Activated naive CD4-positive, alpha-beta T cell treated with anti-CD3 and anti-CD28 coated beads, Interleukin-2, amount 50 U/mL, for 16 hours (primary cell): ENCODE data around the gene ADORA2A.

Experiments
- DNase-seq: peaks from one replicate; pipeline ENCODE4 v3.0.0-alpha.2; 2020

The ADORA2A gene

DNA sequence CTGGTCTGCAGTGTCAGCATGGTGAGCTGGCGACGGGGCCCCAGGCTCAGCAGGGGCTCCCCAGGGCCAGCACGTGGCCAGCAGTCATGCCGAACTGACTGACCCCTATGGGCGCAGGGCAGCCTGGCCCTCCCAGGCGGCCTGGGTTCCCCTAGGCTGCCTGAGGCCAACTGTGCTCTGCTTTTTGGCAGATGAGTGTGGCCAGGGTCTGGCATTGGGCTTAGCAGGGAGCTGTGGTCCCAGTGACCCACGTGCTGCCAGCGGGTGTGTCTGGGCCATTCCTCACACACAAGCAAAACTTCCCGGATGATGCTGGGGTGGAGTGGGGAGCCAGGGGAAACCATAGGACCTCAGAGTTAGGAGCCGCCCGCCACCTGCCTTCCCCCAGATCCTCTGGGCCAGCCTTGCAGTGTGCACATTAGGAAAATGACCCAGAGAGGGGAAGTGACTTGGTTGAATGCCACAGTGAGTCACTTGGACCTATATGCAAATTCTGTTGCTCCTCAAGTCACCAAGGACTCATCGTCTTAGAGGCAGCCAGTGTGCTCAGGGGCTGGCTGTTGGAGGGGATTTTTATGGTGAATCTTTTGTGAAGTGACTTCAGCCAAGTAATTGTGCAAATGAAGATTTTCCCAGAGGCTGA, 6.5 kb downstream of the ADORA2A start:
- DNase-seq = no peak

GRCh38 chr22:24434471-24435322, 7.3 kb downstream of the ADORA2A start:
- peak; percentile 59 for DNase-seq

DNA sequence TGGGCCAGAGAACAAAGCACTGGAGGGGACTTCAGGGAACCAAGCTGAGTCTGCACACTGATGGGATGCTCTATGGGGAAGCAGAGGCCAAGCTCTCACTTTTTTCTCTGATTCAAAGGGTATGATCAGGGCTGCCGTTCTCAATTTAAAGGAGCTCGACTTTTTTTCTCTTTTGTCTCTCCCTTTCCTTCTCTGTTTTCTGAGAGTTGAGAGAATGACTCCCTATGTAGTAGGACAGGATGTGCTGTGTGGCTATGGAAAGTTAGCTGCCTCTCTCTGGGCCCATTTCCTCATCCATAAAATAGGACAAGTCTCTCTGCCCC, 7.9 kb downstream of the ADORA2A start:
- no peak for DNase-seq

DNA sequence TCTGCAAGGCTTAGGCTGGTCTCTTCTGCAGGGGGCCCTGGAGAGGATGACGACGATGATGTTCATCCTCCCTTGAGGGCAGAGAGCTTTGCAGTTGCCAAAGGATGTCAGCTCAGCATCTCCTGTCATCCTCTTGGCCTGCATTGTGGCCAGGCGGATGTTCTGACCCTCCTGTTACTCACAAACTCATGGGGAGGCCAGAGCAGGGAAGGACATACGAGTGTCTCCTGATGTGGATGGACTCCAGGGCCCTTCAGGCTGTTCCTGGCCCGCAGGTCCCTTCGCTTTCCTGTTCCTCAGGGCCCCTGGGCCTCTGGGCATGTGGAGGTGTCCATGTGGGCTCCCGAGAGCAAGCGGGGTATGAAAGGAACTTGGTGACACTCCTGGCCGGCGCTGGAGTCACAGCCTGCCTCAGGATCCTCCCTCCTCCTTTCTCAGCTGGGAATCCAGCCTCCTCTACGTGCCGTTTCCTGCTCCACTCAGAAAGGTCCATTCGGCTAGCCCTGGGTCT, 8.5 kb downstream of the ADORA2A start:
- no peak for DNase-seq

GRCh38 chr22:24436553-24436952, 9.2 kb downstream of the ADORA2A start:
- no peak for DNase-seq

- no peak for DNase-seq
Measured at GRCh38 chr22:24437091-24437490, 9.7 kb downstream of the ADORA2A start.

DNA sequence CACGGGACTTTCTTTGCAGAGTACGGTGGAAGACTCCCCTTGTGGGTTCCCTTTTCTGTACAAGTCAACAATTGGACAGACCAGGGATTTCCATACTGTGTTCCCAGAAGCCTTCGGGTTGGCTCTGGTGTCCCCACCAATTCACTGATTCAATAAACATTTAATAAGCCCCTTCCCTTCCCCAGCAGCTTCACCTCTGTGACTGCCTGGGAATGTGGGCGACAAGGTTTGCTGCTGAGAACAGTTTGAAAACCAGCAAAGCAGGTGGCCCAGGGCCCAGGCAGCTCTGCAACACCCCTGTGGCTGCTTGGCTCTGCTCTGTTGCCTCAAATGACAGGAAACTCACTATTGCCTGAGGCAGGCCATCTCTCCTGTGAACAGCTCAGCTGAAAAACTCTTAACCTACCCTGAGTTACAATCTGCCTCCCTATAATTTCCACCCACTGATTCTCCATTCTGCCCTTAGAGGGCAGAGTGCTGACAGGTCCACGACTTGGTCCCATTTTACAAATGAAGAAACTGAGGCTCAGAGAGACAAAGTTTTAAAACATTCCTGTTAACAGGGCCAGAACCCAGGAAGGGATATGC, 10.4 kb downstream of the ADORA2A start:
- no peak for DNase-seq

- no peak for DNase-seq
Measured at GRCh38 chr22:24440270-24440717, 12.9 kb downstream of the ADORA2A start.

- no peak for DNase-seq
Measured at GRCh38 chr22:24440718-24441405, 13.5 kb downstream of the ADORA2A start.

GRCh38 chr22:24441406-24442351, 14.3 kb downstream of the ADORA2A start:
- no peak for DNase-seq

DNA sequence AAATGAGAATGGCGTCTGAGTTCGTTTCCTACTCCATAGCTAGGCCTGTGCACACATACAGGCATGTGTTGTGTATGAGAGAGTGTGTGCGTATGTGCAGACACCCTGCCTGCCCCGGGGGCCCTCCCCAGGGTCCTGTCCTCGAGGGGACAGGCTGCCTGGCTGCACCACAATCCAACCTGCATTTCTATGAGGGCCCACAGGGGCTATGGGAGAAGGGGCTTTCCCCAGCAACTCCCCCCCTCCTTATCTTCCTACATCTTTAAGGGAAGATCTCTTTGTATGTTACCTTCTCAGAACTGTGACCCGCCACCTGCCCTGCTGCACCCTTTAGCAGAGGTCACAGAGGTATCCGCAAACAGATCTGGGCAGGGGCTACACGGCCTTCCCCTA, 14.9 kb downstream of the ADORA2A start:
- DNase-seq = no peak

DNA sequence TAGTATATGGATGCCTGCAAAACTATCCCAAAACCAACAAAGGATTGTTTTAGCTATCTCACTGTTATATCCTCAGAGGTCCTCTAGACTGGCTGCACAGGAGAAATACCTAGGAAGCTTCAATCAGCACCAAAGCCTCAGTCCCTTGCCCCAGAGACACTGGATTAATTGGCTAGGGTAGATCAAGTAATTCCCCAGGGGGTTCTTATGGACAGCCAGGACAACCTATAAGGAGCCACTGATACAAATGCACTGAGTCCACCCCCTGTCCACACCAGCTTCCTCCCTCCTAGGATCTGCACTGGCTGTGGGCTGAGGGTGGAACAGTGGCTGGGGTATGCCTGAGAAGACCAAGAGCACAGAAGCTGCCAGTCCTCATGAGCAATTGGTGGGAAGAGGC, 16.3 kb downstream of the ADORA2A start:
- DNase-seq = no peak

DNA sequence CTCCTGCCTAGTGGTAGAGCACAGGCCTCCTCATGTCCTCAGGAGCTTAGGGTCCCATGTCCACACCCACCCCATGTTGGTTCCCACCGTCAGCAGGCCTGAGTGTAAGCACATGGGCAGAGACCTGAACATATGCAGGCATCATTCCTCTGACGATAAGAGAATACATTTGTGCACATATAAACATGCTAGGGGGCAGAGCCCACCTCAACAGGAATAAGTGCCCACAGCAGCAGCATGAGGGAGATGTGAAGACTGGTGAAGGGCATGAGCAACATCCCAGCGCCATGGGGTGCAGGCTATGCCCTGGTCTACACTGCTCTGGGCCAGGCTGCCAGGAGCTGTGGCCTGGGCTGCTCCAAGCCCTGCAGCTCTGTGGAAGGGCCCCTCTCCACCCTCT, 16.9 kb downstream of the ADORA2A start:
- DNase-seq = no peak

DNA sequence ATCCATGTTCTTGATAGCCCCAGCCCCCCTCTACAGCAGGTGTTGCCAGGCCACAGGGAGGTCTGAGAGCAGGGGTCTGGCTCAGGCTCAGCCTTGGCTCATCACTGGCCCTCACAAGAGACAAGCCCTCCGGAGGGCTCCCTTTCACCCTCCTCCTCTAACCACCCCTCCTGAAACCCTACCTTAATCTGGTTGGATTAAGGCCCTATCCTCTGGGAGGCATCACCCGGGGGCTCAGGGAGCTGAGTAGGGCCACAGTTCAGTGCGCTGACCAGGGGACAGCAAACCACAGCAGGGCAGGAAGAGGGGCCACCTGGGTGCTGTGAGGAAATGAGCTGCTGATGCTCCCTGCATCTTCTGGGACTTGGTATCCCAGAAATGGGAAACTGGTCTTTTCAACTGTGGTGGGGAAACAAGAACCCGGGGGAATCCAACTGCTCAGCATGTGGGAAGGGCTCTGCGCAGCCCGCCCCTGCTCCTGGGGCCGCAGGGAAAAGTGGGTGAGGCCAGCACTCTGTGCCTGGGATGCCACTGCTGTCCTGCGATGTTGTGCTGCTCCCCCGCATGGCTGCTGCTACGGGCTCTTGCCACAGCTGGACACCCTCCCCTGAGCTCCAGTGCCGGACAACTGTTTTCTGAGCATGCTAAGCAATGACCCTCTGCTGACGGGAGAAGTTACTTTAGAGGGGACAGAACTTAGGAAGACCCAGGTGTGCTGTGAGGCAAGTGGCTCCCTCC, 17.5 kb downstream of the ADORA2A start:
- no peak for DNase-seq

- DNase-seq = no peak
Measured at GRCh38 chr22:24445481-24446259, 18.3 kb downstream of the ADORA2A start.

GRCh38 chr22:24446260-24446611, 18.8 kb downstream of the ADORA2A start:
- no peak for DNase-seq

GRCh38 chr22:24450610-24451009, 23.2 kb downstream of the ADORA2A start:
- no peak for DNase-seq

DNA sequence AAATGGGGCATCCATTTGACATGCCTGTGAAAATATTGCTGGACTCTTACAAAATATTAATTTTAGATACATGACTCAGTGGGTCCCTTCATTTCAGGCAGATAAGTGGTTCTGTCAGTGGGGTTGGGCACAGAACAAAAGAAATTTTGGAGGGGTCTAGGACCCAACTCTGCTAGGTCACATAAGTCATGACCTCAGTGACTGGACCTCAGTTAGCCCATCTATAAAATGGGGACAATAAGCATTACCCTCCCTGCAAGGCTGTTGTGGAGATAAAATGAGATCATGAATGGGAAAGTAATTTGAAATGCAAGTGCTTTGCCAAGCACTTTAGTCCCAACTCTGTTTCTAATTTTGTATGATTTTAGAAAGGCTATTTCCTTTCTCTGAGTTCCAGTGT, 23.8 kb downstream of the ADORA2A start:
- DNase-seq = no peak

GRCh38 chr22:24453853-24454252, 26.5 kb downstream of the ADORA2A start:
- DNase-seq = no peak

DNA sequence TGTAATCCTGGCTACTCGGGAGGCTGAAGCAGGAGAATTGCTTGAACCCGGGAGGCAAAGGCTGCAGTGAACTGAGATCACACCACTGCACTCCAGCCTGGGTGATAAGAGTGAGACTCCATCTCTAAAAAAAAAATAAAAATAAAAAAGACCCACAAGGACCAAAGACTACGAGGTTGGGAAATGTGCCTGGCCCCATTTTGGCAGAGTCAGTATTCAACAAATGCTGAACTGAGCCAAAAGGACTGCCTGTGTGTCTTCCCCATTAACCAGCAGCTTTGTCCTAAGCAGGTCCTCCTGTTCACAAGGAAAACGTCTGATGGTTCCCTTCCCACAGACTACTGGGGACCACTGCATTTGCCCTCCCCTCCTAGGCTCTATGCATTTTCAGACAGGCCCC, 27.6 kb downstream of the ADORA2A start:
- no peak for DNase-seq
